Cardiac septum (tissue), 1 donor: ENCODE measurements around the gene CCL24. TPM values are rescaled to one million over a fixed set of nuclear protein-coding genes. Genes with fewer than 3 reads are reported as not detected.
"Not testable (repeated sequence)": the region's sequence is repeated elsewhere in the genome, so short reads cannot be mapped to it uniquely, and the experiment has no call there.

Experiments
- DNase-seq: peaks from one replicate; pipeline ENCODE4 v3.0.0-alpha.2; 2020; ENCODE audit warnings: low spot score
- intact Hi-C: fragments of 100-400 bp; cut with DNase I; formaldehyde crosslinking; loops from one replicate; pipeline ENCODE4 v1.14.0; 2022
- long read RNA-seq: library from polyadenylated mRNA; unstranded; transcript quantifications from one replicate; pipeline ENCODE4 v2.0.0, GENCODE V29; 2021
- total RNA-seq: library from RNA; stranded (reverse); fragmentation: NEBNext Ultra II Directional; extraction: Animal tissue kit (Norgen Biotek cat#: 25700); gene quantifications from one replicate; pipeline ENCODE4 v1.2.1, GENCODE V29; 2021
- donor health status: DM: no; HTN: no; CAD: no.

CCL24 gene
- not detected for total RNA-seq
- long read RNA-seq: 0 reads

- no peak for DNase-seq
- intact Hi-C loops: no loop called here
Measured at GRCh38 chr7:75813781-75814236, at the start of gene CCL24. Gene CCL24, minus strand, starts transcription at chr7:75813806. Its CDS starts 91 bp downstream, at chr7:75813715.

- no peak for DNase-seq
- intact Hi-C loops: loop anchor here (10.0 kb wide), 1 partner anchor 263 kb away; no protein-coding TSS in a partner anchor
Measured at GRCh38 chr7:75861636-75862035, 48.0 kb upstream of the CCL24 start.

DNA sequence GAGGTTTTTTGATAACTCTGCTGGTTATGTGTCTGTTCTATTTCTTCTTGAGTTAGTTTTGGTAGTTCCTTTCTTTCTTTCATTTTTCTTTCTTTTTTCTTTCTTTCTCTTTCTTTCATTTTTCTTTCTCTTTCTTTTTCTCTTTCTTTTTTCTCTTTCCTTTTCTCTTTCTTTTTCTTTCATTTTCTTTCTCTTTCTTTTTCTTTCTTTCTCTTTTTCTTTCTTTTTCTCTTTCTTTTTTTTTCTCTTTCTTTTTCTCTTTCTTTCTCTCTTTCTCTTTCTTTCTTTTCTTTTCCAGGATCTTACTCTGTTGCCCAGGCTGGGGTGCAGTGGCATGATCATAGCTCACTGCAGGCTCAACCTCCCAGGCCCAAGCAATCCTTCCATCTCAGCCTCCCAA, 44.8 kb upstream of the CCL24 start:
- DNase-seq: no peak
- intact Hi-C loops: no loop called here

DNA sequence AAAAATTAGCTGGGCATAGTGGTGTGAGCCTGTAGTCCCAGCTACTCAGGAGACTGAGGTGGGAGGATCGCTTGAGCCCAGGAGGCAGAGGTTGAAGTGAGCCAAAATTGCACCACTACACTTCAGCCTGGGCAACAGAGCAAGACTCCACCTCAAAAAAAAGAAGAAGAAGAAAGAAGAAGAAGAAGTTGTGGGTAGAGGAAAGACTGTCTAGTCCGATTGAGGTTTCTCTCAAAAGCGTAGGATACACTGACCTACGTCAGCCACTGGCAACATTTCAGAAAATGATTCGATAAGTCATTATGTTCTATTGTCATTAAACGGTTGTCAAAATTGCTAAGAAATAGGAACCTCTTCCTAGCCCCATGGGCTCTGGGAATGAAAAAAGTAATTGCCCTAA, 42.9 kb upstream of the CCL24 start:
- intact Hi-C loops: no loop called here
- no peak for DNase-seq

DNA sequence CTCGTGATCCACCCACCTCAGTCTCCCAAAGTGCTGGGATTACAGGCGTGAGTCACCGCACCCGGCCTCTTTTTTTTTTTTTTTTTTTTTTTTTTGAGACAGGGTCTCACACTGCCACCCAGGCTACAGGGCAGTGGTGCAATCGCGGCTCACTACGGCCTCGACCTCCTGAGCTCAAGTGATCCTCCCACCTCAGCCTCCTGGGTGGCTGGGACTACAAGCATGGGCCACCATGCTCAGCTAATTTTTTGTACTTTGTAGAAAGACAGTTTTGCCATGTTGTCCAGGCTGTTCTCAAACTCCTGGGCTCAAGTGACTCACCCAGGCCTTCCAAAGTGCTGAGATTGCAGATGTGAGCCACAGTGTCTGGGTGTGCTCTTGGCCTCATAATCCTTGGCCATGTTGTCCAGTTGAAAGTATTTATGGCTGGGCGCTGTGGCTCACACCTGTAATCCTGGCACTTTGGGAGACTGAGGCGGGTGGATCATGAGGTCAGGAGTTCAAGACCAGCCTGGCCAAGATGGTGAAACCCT, 41.3 kb upstream of the CCL24 start:
- intact Hi-C loops, DNase-seq: not testable (repeated sequence)

- intact Hi-C loops: no loop called here
Measured at GRCh38 chr7:75854233-75854632, 40.6 kb upstream of the CCL24 start.

DNA sequence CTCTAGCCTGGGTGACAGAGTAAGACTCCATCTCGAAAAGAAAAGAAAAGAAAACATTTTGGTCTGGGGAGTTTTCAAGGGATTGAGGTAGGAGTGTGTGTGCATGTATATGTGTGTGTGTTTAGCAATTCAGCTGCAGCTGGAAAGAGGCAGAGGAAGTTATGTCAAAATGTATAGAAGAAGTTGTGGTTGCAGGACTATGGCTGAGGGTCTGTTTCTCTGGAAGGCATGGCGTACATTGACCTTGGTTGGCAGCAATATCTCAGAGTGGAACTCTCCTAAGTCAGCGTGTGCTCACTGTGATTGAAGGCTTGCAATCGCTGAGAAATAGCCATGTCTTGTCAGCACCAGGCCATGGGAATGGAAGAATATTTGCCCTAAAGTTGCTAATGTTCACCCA, 36.6 kb upstream of the CCL24 start:
- DNase-seq: no peak
- intact Hi-C loops: no loop called here

More at GRCh38 chr7:75854233-75854632, 40.6 kb upstream of the CCL24 start:
- DNase-seq: no peak

DNA sequence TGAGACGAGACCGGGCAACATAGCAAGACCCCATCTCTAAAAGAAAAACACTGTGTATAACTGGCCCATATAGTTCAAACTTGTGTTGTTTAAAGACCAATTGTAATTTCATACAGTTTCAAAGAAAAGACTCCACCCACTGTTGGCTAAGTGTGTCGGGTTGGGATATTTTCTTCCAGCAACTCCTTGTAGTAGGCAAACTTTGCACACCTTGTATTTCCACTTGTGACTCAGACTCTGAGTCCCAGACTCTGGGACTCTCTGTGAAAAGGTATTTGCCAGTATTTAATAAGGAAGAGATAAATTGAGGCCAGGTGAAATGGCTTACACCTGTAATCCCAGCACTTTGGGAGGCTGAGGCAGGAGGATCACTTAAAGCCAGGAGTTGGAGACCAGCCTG, 36.0 kb upstream of the CCL24 start:
- no peak for DNase-seq
- intact Hi-C loops: no loop called here

DNA sequence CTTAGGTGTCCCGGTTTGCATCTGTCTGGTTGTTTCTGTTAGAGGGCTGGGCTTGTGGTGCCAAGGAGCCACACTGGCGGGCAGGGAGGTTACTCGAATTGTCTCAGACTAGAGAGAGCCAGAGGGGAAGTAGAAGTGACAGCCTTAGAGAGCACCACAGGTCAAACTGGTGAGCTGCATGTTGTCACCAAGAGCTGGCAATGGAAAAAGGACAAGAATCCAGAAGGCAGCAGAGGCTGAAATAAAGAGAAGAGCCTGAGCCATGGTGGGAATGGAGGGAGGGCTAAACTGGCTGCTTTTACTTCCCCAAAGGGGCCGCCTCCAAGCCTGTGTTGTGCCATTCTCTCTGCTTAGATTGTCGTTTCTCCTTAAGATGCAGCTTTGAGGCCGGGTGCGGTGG, 34.1 kb upstream of the CCL24 start:
- no peak for DNase-seq
- intact Hi-C loops: no loop called here

- intact Hi-C loops: loop anchor here (2.0 kb wide), 1 partner anchor 72 kb away; the partner anchor contains the start of gene CCL26
- not testable (repeated sequence) for DNase-seq
Measured at GRCh38 chr7:75845132-75845531, 31.5 kb upstream of the CCL24 start.

GRCh38 chr7:75844158-75844557, 30.6 kb upstream of the CCL24 start:
- intact Hi-C loops: loop anchor here (2.0 kb wide), 1 partner anchor 71 kb away; the partner anchor contains the start of gene CCL26
- no peak for DNase-seq

GRCh38 chr7:75843613-75844116, 30.1 kb upstream of the CCL24 start:
- no peak for DNase-seq
- intact Hi-C loops: loop anchor here (2.0 kb wide), 1 partner anchor 71 kb away; the partner anchor contains the start of gene CCL26

GRCh38 chr7:75842836-75843446, 29.3 kb upstream of the CCL24 start:
- intact Hi-C loops: no loop called here
- DNase-seq: no peak

- intact Hi-C loops: no loop called here
- DNase-seq: no peak
Measured at GRCh38 chr7:75840029-75840428, 26.4 kb upstream of the CCL24 start.

DNA sequence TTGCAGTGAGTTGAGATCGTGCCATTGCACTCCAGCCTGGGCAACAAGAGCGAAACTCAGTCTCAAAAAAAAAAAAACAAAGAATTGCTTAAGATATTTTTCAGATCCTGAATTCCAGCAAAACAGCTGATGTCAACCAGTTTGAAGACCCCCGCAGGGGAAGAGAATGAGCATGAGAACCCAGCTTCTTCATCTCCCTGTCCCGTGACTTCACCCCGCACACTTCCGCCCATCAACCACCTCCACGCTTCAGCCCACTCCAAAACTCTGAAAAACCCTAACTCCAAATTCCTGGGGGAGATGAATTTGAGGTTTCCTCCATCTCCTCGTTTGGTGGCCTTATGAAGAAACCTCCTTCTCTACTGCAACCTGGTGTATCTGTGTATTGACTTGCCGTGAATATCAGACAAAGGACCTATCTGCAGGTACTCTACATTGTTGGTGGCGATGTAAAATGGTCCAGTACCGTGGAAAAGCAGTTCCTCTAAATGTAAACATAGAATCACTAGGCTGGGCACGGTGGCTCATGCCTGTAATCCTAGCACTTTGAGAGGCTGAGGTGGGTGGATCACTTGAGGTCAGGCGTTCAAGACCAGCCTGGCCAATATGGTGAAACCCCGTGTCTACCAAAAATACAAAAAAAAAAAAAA, 24.8 kb upstream of the CCL24 start:
- DNase-seq: not testable (repeated sequence)

GRCh38 chr7:75836798-75837197, 23.2 kb upstream of the CCL24 start:
- DNase-seq: no peak

More for the DNA sequence above, 24.8 kb upstream of the CCL24 start:
- intact Hi-C loops: not testable (repeated sequence)

DNA sequence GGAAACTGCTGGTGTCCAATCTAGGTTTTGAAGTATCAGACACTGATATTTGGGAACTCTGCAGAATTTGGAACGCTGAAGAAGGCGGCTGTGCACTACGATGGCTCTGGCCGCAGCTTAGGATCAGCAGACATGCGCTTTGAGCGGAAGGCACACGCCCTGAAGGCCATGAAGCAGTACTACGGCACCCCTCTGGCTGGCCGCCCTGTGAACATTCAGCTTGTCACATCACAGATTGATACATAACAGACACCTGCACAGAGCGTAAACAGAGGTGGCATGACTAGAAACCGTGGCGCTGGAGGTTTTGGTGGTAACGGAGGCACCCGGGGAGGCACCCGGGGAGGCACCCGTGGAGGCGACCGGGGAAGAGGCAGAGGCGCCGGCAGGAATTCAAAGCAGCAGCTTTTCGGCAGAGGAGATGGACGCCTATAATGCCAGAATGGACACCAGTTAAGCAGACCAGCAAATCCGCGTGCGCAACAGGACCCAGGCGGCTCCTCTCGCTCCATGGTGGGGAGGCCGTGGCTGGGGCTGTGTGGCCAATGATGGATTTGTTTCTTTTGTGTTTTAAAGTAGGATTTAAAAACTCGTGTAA, 22.2 kb upstream of the CCL24 start:
- intact Hi-C loops: no loop called here
- no peak for DNase-seq

More at GRCh38 chr7:75836798-75837197, 23.2 kb upstream of the CCL24 start:
- intact Hi-C loops: no loop called here

DNA sequence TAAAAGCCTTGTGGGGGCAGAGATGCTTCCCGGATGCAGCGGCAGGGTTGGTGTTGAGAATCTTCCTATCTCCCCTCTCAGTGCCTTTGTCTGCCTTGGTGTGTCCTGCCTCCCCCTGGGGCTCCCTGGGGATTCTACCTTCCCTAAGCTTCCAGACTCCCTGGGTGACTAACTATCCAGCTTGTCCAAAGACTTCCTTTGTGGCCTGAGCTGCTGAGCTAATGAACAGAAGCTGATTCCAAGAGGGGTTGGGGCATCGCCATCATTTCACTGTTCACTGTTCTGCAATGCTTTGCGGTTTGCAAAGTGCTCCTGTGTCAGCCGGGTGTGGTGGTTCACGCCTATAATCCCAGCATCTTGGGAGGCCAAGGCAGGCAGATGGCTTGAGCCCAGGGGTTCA, 20.1 kb upstream of the CCL24 start:
- intact Hi-C loops, DNase-seq: not testable (repeated sequence)

GRCh38 chr7:75830978-75831377, 17.4 kb upstream of the CCL24 start:
- no peak for DNase-seq
- intact Hi-C loops: no loop called here

- DNase-seq, intact Hi-C loops: not testable (repeated sequence)
Measured at GRCh38 chr7:75829656-75830055, 16.1 kb upstream of the CCL24 start.
